ENCODE data around the gene SLC20A1.
A peak's percentile ranks its signal among the peaks of the same experiment; 100 is the strongest.

SLC20A1 gene

DNA sequence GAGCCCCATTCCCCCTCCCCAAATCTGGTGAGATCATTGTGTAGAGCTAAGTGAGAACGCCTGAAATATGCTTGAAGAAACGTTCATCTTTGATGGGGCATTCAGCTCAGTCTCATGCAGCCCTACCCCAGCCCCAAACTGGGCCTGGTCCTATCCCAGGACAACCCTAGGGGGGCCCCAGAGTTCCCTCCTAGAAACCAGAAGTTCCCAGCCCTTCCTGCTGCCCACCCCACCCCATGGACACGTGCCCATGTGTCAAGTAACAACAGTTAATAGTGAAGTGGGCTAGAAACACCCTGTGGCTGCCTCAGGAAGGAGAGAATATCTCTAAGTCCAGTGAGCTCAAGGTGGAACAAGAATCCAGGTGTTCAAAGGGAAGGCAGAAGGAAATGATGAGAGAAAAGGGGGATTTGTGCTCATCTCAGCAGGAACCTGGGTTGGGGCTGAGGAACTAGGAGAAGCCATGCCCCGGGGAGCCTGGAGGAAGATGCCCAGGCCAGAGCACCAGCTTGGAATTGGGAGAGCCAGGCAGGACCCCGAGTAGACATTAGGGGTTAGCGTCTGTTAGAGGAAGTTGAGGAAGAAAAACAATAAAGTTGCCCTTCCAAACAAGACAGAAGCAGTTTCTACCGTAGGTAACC, 20.1 kb upstream of the SLC20A1 start:
- DNase-seq (ENCODE audit: low read depth in 3 of 3): no peak

DNA sequence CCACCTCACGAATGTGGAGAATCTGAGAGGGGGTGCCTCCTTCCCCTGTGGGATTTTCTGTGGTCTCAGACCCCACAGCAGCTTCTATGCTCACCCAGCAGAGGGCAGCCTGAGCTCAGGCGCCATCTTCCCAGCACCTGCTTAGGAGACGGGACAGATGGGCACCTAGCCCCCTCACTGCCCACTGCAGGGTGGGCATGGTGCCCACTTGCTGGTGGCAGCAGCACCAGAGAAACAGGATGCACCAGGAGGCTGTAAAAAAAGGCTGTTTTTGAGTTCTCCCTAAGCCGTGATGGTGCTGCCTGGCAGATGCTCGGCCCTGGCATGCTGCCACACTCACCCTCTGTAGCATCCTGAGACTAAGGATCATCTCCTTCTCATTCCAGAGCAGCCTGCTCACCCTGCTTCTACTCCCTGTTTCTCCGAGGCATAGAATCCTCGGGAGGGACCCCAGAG, 19.1 kb upstream of the SLC20A1 start:
- peak in 2 of 3 donors; percentile 37 to 57 for DNase-seq (ENCODE audit: low read depth in 3 of 3)

DNA sequence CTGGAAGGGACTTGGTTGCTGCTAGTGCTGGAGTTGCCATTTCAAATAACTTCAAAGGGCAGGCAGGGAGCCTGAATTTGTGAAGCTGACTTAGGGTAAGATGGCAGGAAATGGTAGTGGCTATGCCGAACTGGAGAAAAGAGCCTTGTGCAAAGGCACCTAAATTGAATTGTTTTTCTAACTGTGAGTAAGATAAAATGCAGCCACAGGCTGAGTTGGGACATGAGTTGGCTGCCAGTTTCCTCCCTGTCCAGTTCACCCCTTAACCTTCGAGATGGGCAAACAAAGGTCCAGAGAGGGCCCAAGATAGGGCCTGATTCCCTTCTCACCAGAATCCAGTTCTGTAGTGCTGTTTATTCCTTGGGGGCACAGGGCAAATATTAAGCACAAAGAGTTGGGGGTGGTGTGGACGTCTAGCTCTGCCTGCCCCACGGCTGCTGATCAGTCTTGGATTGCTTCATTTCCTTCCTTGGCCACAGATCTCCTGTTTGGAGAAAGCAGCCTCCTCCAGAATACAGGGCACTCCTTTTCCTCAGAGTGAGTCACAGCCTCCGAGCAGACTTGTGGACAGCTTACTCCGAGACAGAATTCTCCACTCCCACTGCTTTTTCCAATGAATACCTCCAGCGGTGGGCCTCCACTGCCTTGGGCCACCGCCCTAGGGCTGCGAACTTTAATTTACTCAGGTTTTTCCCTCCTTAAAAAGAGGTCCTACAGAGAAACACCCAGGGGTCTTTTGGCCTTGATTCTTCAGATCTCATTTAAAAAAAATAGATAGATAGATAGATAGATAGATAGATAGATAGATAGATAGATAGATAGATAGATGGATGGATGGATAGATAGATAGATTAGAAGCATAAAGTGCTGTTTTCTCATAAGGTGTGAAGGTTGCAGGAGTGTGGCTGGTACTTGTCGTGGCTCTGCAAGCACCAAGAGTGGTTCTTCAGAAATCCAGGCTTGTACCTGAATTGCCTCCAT, 18.4 kb upstream of the SLC20A1 start:
- DNase-seq (ENCODE audit: low read depth in 3 of 3): no peak

GRCh38 chr2:112629224-112629623, 16.5 kb upstream of the SLC20A1 start:
- DNase-seq (ENCODE audit: low read depth in 3 of 3): no peak

DNA sequence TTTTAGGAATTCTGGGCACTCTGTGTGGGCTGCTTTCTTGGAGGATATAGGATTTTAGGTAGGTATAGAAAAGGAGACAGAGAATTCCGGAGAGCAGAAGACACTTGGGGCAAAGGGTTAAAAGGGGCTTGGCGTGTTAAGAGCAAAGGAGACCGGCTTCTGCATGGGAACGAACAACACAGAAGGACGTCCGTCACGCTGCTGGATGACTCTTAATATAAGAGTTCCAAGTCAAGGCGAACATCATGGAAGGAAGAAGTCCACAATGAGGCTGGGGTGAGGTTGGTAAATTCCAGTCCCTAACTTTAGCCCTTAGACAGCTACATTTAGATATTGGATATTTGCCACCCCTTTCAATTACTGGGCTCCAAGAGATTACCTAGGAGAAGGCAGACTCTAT, 15.9 kb upstream of the SLC20A1 start:
- DNase-seq (ENCODE audit: low read depth in 3 of 3): no peak

- no peak for DNase-seq (ENCODE audit: low read depth in 3 of 3)
Measured at GRCh38 chr2:112630268-112630667, 15.5 kb upstream of the SLC20A1 start.

DNA sequence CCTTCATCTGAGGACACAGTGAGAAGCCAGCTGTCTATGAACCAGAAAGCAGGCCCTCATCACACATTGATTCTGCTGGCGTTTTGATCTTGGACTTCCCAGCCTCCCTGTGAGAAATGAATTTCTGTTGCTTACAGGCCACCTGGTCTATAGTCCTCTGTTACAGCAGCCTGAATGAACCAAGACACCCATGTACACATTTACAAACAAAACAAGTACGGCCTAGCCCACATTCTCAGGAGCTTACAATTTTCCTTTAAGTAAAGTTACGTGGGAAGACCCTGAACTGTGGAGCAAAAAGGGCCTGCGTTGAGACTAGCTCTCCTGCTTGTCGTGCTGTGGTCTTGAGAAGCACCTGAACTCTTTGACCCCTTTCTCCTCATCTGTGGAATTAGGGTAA, 12.0 kb upstream of the SLC20A1 start:
- no peak for DNase-seq (ENCODE audit: low read depth in 3 of 3)

DNA sequence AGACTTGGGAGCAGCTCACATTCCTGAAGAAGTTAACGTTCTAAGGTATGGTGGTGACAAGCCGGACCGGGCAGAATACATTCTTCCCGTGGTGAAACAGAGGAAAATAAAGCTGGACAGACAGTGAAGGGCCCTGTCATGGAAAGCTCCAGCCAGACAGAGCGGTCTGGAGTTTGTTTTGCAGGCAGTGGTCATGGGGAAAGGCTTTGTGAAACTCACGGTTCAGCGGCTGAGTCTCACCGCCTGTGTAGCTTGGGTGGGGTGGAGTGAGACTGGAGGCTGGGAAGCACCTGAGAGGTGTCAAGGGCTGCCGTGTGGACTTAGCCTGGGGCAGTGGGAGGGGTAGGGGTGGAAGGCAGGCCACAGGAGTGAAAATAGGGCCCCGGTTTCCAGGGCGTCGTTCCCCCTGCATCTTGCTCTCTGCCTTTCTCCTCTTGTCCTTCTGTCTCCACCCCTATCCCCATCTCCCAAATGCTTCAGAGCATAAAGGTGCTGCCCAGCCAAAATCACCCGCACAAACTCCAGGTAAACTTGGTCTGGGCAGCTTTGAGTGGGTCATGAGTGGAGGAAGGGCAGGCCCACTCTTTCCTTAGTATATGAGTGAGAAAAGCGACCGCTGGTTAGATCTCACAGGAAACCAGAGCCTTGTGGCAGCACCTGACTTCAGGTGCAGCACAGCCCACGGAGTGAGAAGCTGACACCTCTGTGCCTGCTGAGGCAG, 11.4 kb upstream of the SLC20A1 start:
- DNase-seq (ENCODE audit: low read depth in 3 of 3): no peak

- DNase-seq (ENCODE audit: low read depth in 3 of 3): no peak
Measured at GRCh38 chr2:112634874-112635157, 10.9 kb upstream of the SLC20A1 start.

- no peak for DNase-seq (ENCODE audit: low read depth in 3 of 3)
Measured at GRCh38 chr2:112636605-112637288, 9.0 kb upstream of the SLC20A1 start.

DNA sequence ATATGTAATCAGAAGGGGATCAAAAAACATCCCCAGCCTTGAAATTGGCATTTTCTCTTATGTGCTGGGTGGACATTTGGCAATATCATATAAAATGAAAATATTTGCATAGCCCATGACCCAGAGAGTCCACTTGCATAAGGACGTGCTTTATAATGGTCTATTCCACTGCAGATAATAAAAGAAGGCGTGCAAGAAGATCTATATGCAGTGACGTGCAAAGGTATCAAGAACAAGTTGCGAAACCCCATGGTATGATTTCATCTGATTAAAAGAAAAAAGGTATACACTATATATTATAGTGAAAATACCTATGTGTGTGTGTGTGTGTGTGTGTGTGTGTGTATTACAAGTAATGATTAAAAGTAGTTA, 8.5 kb upstream of the SLC20A1 start:
- no peak for DNase-seq (ENCODE audit: low read depth in 3 of 3)

DNA sequence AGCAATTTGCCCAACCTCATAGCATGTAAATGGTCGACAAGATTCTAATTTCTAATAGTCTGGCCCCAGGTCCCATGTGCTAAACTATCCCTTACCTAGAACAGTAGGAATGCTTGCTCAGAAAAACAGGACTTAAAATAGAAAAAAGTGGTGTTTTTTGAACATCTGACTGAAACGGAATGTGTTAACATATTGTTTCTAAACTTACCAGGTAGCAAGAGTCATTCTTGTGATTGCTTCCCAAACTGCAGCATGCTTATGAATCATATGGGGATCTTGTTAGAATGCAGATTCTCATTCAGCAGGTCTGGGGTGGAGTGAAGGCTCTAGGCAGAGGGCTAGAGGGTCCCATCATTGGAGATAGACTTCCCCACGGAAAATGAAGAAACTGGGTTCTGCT, 5.8 kb upstream of the SLC20A1 start:
- no peak for DNase-seq (ENCODE audit: low read depth in 3 of 3)

- DNase-seq (ENCODE audit: low read depth in 3 of 3): no peak
Measured at GRCh38 chr2:112640467-112640799, 5.3 kb upstream of the SLC20A1 start.

- no peak for DNase-seq (ENCODE audit: low read depth in 3 of 3)
Measured at GRCh38 chr2:112640800-112641675, 4.7 kb upstream of the SLC20A1 start.

DNA sequence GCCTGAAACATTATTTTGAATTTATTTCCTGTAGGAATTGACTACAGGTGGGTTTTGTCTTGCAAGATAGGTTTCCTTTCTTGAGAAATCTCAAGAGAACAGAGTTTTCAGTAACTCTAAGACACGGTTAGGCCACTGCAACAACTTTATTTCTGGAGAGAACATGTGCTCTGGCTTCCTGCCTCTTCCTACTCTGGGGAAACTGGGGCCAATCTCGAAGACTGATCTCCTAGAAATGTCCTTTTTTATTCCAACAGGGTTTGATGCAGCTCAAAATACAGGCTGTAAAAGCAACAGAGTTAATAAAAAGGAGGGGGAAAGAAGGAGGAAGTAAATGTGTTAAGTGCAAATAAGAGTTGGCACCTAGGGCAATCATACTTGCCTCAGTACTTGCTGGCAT, 4.0 kb upstream of the SLC20A1 start:
- DNase-seq (ENCODE audit: low read depth in 3 of 3): no peak

DNA sequence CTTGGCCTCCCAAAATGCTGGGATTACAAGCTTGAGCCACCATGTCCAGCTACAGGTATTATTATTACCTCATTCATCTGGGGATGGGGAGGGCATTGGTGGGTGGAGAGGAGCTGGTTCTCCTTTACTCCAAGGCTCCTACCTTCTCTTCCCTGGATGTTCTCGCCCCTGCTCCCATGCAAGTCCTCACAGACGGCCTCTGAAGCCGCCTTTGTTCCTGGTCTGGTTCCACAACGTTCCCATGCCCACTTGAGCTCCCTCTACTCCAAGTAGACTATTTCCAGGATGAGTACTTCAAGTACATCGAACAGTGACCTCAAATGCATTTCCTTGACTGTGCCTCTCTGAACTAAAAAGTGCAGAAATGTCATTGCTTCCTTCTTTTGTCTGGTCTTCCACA, 3.2 kb upstream of the SLC20A1 start:
- DNase-seq (ENCODE audit: low read depth in 3 of 3): no peak

DNA sequence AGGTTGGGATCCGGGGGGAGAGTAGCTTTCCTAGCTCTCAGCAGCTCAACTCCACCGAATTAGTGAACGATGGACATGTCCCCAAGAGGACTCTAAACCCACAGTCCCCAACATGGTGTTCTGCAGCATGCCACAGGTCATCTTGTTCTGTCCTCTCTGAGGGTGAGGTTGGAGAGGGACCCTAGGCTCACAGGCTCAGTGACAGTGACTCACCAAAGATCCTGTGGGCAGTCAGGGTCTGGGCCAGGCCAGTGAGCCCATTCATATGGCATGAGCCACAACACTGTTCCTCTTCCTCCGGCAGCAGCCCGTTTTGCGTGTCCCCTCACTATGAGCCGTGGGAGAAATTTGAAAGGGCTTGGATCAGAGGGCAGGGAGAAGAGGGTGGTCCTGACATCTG, 2.8 kb upstream of the SLC20A1 start:
- no peak for DNase-seq (ENCODE audit: low read depth in 3 of 3)

DNA sequence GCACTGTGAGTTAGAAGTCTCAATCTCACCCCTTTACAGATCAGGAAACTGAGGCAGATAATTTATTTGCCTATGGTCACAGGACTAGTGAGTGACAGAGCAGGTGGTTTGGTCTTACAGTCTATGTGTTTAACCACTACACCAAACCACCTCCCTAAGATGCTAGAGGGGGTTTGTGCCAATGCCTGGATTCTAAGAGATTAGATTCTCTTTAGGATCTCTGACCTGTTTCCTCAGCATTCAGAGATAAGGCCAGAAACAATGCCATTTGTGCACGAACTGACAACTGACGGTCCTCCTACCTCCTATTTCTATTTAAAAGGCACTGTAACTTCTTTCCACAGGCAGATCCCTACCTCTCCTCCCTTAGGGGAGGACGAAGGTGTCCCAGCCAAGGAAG, 2.3 kb upstream of the SLC20A1 start:
- no peak for DNase-seq (ENCODE audit: low read depth in 3 of 3)

DNA sequence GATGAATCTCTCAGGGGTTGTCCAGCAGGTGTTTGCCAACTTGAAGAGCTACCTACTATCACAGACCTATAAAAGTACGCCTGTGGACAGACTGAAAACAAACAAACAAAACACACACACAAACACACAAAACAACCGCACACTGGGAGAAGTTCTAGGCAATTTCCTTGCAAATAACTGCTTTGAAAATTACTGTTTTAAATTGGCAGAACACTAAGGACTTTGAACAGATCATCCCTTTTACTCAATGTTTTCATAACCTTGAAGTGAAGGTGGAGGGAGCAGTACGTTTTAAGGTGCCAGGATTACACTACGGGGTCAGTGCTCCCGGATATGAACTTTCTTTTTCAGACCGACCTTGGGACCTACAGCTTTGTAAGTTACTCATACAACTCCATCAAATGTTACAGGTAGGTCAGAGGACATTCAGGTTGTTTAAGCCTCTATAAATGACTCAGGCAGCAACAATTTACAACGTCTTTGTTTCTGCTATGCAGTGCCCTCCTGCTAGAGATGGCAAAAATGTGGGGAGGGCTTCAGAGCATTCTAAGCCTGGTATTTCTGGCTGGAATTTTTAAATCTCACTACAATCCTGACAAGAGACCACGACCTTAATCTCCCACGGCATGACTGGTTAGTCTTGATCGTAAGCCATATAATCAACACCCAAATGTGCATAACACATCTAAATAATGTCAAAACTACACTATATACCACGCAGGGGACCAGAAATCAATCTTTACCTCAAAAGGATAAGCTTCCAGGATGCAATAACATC, 1.4 kb upstream of the SLC20A1 start:
- DNase-seq (ENCODE audit: low read depth in 3 of 3): no peak

- no peak for DNase-seq (ENCODE audit: low read depth in 3 of 3)
Measured at GRCh38 chr2:112644933-112645309, 818 bp upstream of the SLC20A1 start.
